GM12872 (cell line): ENCODE results near the gene EFNB3.

Source experiments
- CTCF ChIP-seq: IDR thresholded peaks from 3 replicates; pipeline ENCODE4 v1.5.1; 2011; ENCODE audit warnings: low read depth, mild to moderate bottlenecking, low read length, moderate library complexity; ENCODE audit not compliant: insufficient read depth

The EFNB3 gene

GRCh38 chr17:7687908-7688807 is 16.8 kb upstream of the EFNB3 start, which contains the start of gene WRAP53:
WRAP53 (plus strand) TSS chr17:7688477; CDS start chr17:7688649, 172 bp downstream.
- TF ChIP-seq CTCF: peak; percentile 87

GRCh38 chr17:7688808-7689316 is 16.1 kb upstream of the EFNB3 start:
- TF ChIP-seq CTCF: no peak

GRCh38 chr17:7695586-7695985 is 9.4 kb upstream of the EFNB3 start:
- no peak for TF ChIP-seq CTCF

- TF ChIP-seq CTCF: no peak
Measured at GRCh38 chr17:7697828-7698588, 7.0 kb upstream of the EFNB3 start.

GRCh38 chr17:7700510-7700909 is 4.5 kb upstream of the EFNB3 start:
- no peak for TF ChIP-seq CTCF

GRCh38 chr17:7701681-7702080 is 3.3 kb upstream of the EFNB3 start:
- TF ChIP-seq CTCF: no peak

GRCh38 chr17:7702776-7703175 is 2.2 kb upstream of the EFNB3 start:
- TF ChIP-seq CTCF: no peak
